MM.1S (cell line): ENCODE data around the gene UBAC2.

Source experiments
- DNase-seq: peaks from one replicate; pipeline ENCODE4 v3.0.0-alpha.2; 2015
- H2AFZ ChIP-seq: fragments of 300-600 bp; sonication (generic); 2 replicates; pipeline ENCODE4 v1.6.0; 2016; ENCODE audit warnings: antibody characterized with exemption, low read length
- H3F3A ChIP-seq: fragments of 300-600 bp; sonication (generic); 2 replicates; pipeline ENCODE4 v1.6.1; 2016; ENCODE audit warnings: mild to moderate bottlenecking, antibody characterized with exemption, low read length, moderate library complexity, mixed read lengths; ENCODE audit not compliant: insufficient read depth
- H3K27ac ChIP-seq: fragments of 300-600 bp; sonication (generic); 2 replicates; pipeline ENCODE4 v1.5.1; 2016; ENCODE audit warnings: mild to moderate bottlenecking, low read length
- H3K27me3 ChIP-seq: fragments of 300-600 bp; sonication (generic); replicated peaks from 2 replicates; pipeline ENCODE4 v1.6.0; 2016; ENCODE audit warnings: low read length; ENCODE audit not compliant: insufficient read depth
- H3K36me3 ChIP-seq: fragments of 300-600 bp; sonication (generic); replicated peaks from 2 replicates; pipeline ENCODE4 v1.6.1; 2016; ENCODE audit warnings: mild to moderate bottlenecking, low read length, mixed read lengths; ENCODE audit not compliant: insufficient read depth
- H3K4me1 ChIP-seq: fragments of 300-600 bp; sonication (generic); 2 replicates; pipeline ENCODE4 v1.6.1; 2016; ENCODE audit warnings: low read length, mixed read lengths
- H3K4me2 ChIP-seq: fragments of 300-600 bp; sonication (generic); 2 replicates; pipeline ENCODE4 v1.6.0; 2016; ENCODE audit warnings: low read depth, low read length
- H3K4me3 ChIP-seq: fragments of 300-600 bp; sonication (generic); 2 replicates; pipeline ENCODE4 v1.5.1; 2016; ENCODE audit warnings: low read length, mixed read lengths
- H3K79me2 ChIP-seq: fragments of 300-600 bp; sonication (generic); 2 replicates; pipeline ENCODE4 v1.6.1; 2016; ENCODE audit warnings: mixed run types, low read length, mixed read lengths
- H3K9ac ChIP-seq: fragments of 300-600 bp; sonication (generic); 2 replicates; pipeline ENCODE4 v1.6.1; 2016; ENCODE audit warnings: low read length, mixed read lengths
- H3K9me2 ChIP-seq: fragments of 300-600 bp; sonication (generic); replicated peaks from 2 replicates; pipeline ENCODE4 v1.6.1; 2016; ENCODE audit warnings: mild to moderate bottlenecking, low read length, mixed read lengths; ENCODE audit not compliant: insufficient read depth
- H3K9me3 ChIP-seq: fragments of 300-600 bp; sonication (generic); replicated peaks from 2 replicates; pipeline ENCODE4 v1.6.1; 2016; ENCODE audit warnings: mild to moderate bottlenecking, low read length, mixed read lengths; ENCODE audit not compliant: insufficient read depth
- H4K20me1 ChIP-seq: fragments of 300-600 bp; sonication (generic); 2 replicates; pipeline ENCODE4 v1.6.1; 2016; ENCODE audit warnings: mild to moderate bottlenecking, low read length, moderate library complexity, mixed read lengths; ENCODE audit not compliant: insufficient read depth
- CTCF ChIP-seq: fragments of 300-600 bp; sonication (generic); IDR thresholded peaks from 2 replicates; pipeline ENCODE4 v1.5.1; 2016; ENCODE audit warnings: antibody characterized with exemption, low read length, mixed read lengths
- EZH2 ChIP-seq: fragments of 300-600 bp; sonication (generic); optimal IDR thresholded peaks from 2 replicates; pipeline ENCODE3; 2017; ENCODE audit warnings: low read depth, mild to moderate bottlenecking, antibody characterized with exemption, low read length, mixed read lengths
- EZH2phosphoT487 ChIP-seq: fragments of 300-600 bp; sonication (generic); IDR thresholded peaks from 2 replicates; pipeline ENCODE4 v1.6.1; 2018; ENCODE audit warnings: antibody characterized with exemption, low read length

The UBAC2 gene

GRCh38 chr13:99299256-99299919 is 98.7 kb downstream of the UBAC2 start:
- Histone ChIP-seq H3K27me3 (no peaks in the 10 kb centered on the region), H3K4me3 (no peak overlapping the region), H3K4me2 (no peak overlapping the region), H3K9me2 (no peaks in the 10 kb centered on the region), H3K4me1 (no peaks in the 10 kb centered on the region), H4K20me1 (no peaks in the 10 kb centered on the region), H3K27ac (no peak overlapping the region), H2AFZ (no peak overlapping the region), H3F3A (no peaks in the 10 kb centered on the region), H3K9me3 (no peaks in the 10 kb centered on the region), H3K9ac (no peak overlapping the region), H3K36me3 (no peaks in the 10 kb centered on the region), H3K79me2 (no peaks in the 10 kb centered on the region)
- TF ChIP-seq EZH2 = no peak
- no peak for DNase-seq

- H3F3A ChIP-seq = no peaks in the 10 kb centered on the region
- H3K27ac ChIP-seq = no peak overlapping the region
- H3K9ac ChIP-seq = no peak overlapping the region
- no peaks in the 10 kb centered on the region for H3K27me3 ChIP-seq
- no peaks in the 10 kb centered on the region for H3K79me2 ChIP-seq
- no peak overlapping the region for H2AFZ ChIP-seq
- H3K36me3 ChIP-seq = no peaks in the 10 kb centered on the region
- no peak overlapping the region for H3K4me3 ChIP-seq
- H3K9me2 ChIP-seq = no peaks in the 10 kb centered on the region
- no peaks in the 10 kb centered on the region for H3K9me3 ChIP-seq
- no peaks in the 10 kb centered on the region for H4K20me1 ChIP-seq
- H3K4me2 ChIP-seq = no peak overlapping the region
- H3K4me1 ChIP-seq = no peaks in the 10 kb centered on the region
- no peak for TF ChIP-seq CTCF
- no peak for TF ChIP-seq EZH2phosphoT487
- TF ChIP-seq EZH2 = no peak
- no peak for DNase-seq
Observed at GRCh38 chr13:99299920-99300341, 99.3 kb downstream of the UBAC2 start.

DNA sequence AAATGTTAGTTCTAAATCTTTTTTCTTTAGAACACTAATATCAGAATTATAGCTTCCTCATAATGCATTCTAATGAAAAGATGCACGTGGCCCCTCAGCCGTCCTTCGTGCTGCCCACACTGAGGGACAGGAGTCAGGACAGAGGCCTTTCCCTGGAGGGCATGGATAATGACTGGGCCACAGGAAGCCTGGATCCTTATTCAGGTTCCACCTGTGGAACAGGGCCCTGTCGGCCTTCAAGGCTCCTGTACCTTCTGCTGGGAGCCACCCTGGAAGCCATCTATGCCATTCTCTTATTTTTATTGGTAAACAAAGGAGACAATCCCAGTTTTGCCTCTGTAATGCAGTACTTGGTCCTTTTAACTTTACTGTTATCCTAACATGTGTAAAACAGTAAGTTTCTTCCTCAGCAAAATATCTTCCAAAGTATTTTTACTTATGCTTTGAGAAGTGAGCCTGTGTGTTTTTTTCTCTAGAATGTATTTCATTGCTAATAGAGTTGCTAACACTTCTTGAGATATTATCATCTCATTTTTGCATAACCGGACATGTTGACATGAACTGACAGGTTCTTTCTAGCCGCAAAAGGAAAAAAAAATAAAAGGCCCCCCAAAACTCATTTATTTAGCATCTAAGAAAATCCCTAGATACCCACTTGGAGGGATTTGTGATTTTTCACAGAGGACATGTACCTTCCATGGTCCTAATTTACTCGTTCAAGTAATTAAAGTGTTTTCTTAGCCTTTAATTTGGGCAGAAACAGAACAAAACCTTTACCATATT is 100.6 kb downstream of the UBAC2 start:
- no peak overlapping the region for H3K4me2 ChIP-seq
- H3K9me2 ChIP-seq = no peaks in the 10 kb centered on the region
- no peak overlapping the region for H3K27ac ChIP-seq
- no peaks in the 10 kb centered on the region for H3K36me3 ChIP-seq
- H3K27me3 ChIP-seq = no peaks in the 10 kb centered on the region
- no peaks in the 10 kb centered on the region for H3K4me1 ChIP-seq
- DNase-seq = no peak
- no peaks in the 10 kb centered on the region for H3K79me2 ChIP-seq
- H2AFZ ChIP-seq = no peak overlapping the region
- H3K9me3 ChIP-seq = no peaks in the 10 kb centered on the region
- TF ChIP-seq EZH2phosphoT487 (no peak), CTCF (no peak), EZH2 (no peak)
- no peaks in the 10 kb centered on the region for H4K20me1 ChIP-seq
- H3K9ac ChIP-seq = no peak overlapping the region
- H3F3A ChIP-seq = no peaks in the 10 kb centered on the region
- no peak overlapping the region for H3K4me3 ChIP-seq
